Subcutaneous preadipocyte (primary cell): ENCODE results near the gene HIVEP3. TPM values are rescaled to one million over a fixed set of nuclear protein-coding genes. Genes with fewer than 3 reads are reported as not detected.

Experiments used
- small RNA-seq: library from RNA; depleted of rRNA; stranded (forward); fragments of <200 nt; gene quantifications from one replicate; pipeline ENCODE3, GENCODE V24; 2012
- total RNA-seq: library from RNA; depleted of rRNA; stranded (reverse); fragments of >200 nt; gene quantifications from 2 replicates; pipeline ENCODE4 v1.2.3, GENCODE V29; 2012

Gene HIVEP3
- total RNA-seq = 0.37 and 0.78 TPM in 2 replicates

DNA sequence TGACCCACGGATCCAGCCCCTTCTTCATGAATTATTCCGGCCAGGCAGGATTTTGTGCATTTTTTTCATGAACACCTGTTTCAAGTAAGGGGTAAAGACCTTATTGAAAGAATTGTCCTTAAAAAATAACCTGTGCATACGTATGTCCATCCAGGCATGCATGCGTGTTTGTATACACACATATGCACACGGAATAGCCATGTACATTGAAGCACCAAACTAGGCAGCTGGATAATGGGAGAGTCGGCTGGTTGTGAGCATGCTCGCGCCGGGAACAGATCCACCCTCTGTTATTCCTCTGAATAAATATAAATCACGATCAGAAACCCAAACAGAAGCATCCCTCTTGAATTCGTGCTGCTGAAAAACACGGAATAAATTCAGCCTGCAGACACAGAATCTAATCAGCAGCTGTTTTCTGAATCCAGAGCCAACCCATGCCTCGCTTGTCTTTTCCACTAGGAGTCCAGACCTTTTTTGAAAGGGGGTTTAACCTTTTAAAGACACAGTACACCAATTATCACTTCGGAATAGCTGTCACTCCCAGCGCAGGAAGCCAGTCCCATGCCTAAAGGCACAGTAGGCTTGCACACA is at the start of gene HIVEP3:
Gene HIVEP3 (minus strand): TSS at position 473 of the 594 bp plus-strand sequence.

DNA sequence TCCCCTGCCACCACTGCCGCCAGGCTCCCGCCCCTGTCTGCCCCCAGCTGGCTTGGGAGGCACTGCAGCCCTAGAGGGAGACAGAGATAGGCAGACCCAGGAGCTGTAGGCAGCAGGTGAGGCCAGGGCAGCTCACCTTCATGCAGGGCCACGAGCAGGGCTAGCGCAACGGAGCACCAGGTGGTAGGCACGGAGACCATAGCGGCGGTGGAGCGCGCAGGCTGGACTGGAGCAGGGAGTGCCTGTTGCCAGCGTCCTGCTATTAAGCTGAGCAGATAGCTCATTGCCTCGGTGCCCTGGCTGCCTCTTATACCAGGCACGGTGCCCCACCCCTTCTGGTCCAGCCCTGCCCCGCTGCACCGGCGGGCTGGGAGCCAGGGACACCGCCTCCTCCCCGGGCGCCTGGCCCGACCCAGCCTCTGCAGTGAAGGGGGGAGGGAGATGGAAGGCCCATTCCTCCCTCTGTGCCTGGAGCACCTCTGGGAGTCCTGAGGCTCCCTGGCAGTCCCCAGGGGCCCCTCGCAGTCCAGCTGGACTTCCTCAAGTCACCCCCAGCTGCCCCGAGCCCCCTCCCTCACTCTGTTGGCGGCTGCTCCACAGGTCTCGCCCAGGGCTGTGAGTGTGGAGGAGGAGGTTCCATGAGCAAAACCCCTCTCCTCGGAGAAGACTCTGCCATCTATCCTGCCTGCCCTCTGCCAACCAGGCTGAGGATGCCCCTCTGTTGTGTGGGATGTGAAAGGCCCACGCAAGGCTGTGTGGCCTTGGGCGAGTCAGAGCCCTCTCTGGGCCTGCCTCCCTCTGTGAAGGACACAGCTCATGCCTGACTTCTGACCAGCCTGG is 434.1 kb downstream of the HIVEP3 start, which contains the start of gene EDN2:
Gene EDN2 (minus strand): TSS at position 282 of the 840 bp plus-strand sequence. CDS start 82 bp downstream, at position 200.

Small RNA genes within 50 kb of the gene (small RNA-seq; reads per million reads assigned to genes)
- gene RNA5SP45 = not detected

Other genes starting within 250 kb of the HIVEP3 start
- gene GUCA2B, start 234.5 kb upstream of the HIVEP3 start, total RNA-seq = not detected in 2 replicates
- gene GUCA2A, start 245.8 kb upstream of the HIVEP3 start, total RNA-seq = not detected in 2 replicates